ENCODE data around the gene PAK1.
"Not testable (repeated sequence)": the region's sequence is repeated elsewhere in the genome, so short reads cannot be mapped to it uniquely, and the experiment has no call there.

The PAK1 gene

GRCh38 chr11:77402218-77402556, 71.7 kb downstream of the PAK1 start:
- DNase-seq (ENCODE audit: low read depth), result no peak

- DNase-seq (ENCODE audit: low read depth), result no peak
These were observed 72.2 kb downstream of the PAK1 start for GRCh38 chr11:77401486-77402217.

DNA sequence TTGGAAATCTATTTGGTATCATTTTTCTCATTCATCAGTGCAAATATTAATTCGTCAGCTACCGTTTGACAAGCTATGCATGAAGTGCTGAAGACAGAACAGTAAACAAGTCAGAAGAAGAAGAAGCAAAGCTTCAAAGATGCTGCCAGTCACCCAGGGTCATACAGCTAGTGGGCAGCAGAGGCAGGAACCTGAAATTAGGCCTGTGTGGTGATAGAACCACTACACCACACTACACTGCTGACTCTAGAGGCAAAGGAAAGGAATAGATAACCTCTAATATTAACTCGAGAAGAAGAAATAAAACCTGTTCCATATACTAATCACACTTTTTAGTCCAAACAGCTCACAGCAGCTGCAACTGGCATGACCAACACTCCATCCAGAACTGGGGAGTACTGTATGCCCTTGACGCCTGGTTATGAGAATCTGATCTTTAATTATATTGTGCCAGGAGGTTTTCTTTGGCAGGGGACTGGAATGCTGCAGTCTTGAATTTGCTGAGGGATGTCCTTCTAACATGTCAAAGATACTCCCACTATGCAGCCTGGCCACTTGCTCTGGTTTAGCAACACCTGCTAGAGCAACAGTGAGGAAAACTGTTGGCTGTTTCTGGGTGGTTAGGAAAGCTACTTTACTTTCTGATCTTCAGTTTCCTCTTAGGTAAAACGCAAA, 73.0 kb downstream of the PAK1 start:
- DNase-seq (ENCODE audit: low read depth), result no peak

- DNase-seq (ENCODE audit: low read depth), result no peak
These were observed 73.6 kb downstream of the PAK1 start for GRCh38 chr11:77400271-77400670.

DNA sequence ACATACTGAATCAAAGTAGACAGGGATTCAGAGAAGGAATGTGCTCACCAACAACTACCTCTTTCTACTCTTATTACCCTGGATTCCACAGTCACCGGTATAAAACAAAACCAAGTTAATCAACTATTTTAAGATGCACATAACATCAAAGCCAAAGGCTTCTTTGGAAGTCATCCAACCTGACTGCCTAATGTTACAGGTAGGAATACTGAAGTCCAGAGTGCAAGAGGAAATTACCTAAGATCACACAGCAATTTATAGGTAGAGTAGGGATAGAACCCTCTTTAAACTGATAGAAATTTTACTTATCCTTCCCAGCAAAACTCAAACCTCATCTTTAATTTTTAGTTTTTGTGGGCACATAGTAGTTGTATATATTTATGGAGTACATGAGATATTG, 76.3 kb downstream of the PAK1 start:
- no peak for DNase-seq (ENCODE audit: low read depth)

GRCh38 chr11:77396911-77397310, 77.0 kb downstream of the PAK1 start:
- no peak for DNase-seq (ENCODE audit: low read depth)

DNA sequence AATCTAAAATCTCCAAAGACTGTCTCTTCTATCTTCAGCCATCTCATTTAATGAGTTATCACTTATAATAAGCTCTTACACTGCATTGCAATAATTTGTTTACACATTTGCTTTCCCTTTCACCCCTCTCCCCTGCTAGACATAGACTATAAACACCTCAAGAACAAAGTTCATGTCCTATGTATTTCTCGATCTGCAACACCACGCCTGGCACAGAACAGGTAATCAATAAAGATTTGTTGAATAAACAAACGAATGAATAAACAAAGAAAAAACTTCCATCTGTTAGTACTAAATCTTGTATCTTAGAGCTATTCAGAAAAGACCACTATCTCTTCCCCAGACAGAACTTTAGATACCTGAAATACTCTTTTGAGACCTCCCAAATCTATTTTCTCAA, 77.6 kb downstream of the PAK1 start:
- no peak for DNase-seq (ENCODE audit: low read depth)

GRCh38 chr11:77395460-77396173, 78.3 kb downstream of the PAK1 start:
- DNase-seq (ENCODE audit: low read depth), result no peak

DNA sequence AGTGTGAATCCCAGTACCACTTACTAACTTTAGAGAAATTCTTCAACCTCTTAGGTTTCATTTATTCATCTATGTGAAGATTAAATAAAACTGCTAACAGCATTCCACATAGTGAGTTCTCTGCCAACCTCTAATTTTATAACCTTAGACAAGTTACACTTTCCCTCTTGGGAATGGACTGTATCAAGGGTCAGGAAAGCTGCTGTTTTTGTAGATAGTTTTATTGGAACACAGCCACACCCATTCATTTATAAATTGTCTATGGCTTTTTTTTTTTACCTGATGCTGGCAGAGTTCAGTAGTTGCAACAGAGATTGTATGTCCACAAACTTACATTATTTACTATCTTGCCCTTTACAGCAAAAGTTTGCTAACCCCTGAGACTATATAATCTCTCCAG, 81.1 kb downstream of the PAK1 start:
- no peak for DNase-seq (ENCODE audit: low read depth)

GRCh38 chr11:77387701-77388100, 86.2 kb downstream of the PAK1 start:
- no peak for DNase-seq (ENCODE audit: low read depth)

- DNase-seq (ENCODE audit: low read depth), result no peak
These were observed 87.7 kb downstream of the PAK1 start for GRCh38 chr11:77386178-77386577.

DNA sequence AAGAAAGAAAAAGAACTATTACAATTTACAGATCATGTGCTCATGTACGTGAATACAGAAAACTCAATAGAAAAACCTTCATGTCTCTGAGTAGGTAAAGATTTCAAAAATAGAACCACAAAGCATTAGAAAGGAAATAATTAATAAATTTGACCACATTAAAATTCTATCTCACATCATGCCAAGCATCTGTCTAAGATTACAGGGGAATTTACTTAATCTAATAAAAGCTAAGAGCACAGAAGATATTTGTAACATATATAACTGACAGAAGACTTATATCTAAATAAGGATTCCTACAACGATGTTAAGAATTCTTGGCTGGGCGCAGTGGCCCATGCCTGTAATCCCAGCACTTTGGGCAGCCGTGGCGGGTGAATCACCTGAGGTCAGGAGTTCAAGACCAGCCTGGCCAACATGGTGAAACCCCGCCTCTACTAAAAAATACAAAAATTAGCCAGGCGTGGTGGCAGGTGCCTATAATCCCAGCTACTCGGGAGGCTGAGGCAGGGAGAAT, 88.6 kb downstream of the PAK1 start:
- DNase-seq (ENCODE audit: low read depth), result not testable (repeated sequence)

DNA sequence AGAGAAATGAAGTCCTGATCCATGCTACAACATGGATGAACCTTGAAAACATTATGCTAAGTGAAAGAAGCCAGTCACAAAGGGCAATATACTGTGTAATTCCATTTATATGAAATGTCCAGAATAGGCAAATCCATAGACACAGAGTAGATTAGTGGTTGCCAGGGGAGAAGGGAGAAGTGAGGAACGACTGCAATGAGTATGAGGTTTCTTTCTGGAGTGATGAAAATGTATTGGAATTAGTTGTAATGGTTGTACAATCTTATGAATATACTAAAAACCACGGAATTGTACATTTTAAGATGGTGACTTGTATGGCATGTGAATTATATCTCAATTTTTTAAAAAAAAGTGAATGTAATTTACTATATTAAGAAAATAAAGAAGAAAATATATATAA, 89.3 kb downstream of the PAK1 start:
- no peak for DNase-seq (ENCODE audit: low read depth)

DNA sequence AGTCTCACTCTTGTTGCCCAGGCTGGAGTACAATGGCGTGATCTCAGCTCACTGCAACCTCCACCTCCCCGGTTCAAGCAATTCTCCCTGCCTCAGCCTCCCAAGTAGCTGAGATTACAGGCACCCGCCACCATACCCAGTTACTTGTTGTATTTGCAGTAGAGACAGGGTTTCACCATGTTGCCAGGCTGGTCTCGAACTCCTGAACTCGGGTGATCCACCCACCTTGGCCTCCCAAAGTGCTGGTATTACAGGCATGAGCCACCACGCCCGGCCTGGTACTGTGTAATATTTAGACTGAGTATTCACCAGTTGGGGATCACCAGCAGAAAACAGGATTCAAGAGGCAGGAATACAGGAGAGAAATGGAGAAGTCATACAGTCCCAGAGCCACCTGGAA, 90.5 kb downstream of the PAK1 start:
- DNase-seq (ENCODE audit: low read depth), result not testable (repeated sequence)

DNA sequence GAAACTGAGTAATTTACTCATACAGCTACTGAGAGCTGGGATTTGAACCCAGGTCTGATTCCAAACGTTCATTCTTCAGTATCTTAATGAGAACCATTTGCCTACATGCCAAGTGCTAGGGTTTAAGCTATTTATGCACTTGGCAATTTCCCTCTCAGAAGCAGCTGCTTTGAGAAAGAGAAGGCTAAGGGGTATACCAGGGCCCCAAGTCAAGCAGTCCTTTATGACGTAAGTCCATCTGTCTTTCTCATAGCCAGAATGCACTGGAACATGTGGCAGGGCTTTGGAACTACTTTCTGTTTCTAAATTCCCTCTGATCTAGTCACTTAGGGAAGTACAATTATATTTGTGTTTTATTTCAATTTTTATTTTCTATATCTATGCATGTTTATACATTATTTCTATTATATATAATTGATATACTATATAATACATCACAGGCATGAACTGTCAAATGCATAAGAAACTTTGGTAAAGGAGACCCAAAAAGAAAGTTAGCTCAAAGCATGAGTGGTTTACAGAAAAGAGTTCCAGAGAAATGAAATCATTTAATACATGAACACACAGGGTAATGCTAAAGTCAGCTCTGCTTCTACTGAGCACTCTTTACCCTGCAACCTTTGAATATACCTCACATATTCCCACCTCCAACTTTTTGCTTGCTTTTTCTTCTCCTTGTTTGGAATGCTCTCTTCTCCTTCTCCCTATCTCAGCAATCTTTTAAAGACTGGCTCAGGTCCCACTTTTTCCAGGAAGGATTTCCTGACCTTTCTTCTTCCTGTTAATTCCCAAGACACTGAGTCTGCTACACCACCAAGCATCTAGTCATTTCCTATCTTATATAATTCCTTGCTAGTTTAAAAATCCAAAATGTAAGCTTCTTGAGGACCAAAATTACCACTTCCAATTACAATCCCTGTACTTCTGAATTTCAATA, 91.9 kb downstream of the PAK1 start:
- DNase-seq (ENCODE audit: low read depth), result no peak

GRCh38 chr11:77379934-77380333, 94.0 kb downstream of the PAK1 start:
- DNase-seq (ENCODE audit: low read depth), result no peak

DNA sequence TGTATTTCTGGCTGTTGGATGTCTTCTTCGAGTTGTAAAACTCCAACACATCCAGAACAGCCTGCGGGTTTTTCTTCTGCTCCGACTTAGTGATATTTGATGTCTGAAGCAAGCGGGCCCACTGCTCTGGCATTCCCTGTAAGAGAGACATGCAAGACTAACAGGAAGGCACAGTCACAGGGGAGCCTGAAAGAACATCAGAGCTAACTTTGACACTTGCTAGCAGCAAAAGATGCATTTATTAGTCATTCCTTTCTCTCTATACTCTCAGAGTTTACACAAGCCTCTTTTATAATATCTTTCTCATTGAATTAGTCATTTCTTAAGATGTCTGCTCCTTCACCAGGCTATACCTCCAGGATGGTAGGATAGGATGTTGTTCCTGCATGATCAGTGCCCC, 94.6 kb downstream of the PAK1 start:
- no peak for DNase-seq (ENCODE audit: low read depth)

- no peak for DNase-seq (ENCODE audit: low read depth)
These were observed 96.2 kb downstream of the PAK1 start for GRCh38 chr11:77377734-77378133.

- DNase-seq (ENCODE audit: low read depth), result no peak
These were observed 98.8 kb downstream of the PAK1 start for GRCh38 chr11:77375107-77375506.

DNA sequence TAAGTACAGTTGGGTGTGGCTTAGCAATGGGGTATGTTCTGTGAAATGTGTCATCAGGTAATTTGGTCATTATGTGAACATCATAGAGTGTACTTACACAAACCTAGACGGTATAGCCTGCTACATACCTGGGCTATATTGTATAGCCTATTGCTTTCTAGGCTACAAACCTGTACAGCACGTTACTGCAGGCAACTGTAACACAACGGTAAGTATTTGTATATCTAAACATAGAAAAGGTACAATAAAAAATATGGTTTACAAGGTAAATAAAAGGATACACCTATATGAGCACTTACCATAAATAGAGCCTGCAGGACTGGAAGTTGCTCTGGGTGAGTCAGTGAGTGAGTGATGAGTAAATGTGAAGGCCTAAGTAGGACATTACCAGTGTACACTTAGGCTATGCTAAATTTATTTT, 99.3 kb downstream of the PAK1 start:
- no peak for DNase-seq (ENCODE audit: low read depth)

GRCh38 chr11:77374108-77374507, 99.8 kb downstream of the PAK1 start:
- DNase-seq (ENCODE audit: low read depth), result no peak

GRCh38 chr11:77372726-77373125, 101.2 kb downstream of the PAK1 start:
- no peak for DNase-seq (ENCODE audit: low read depth)
